MM.1S (cell line): ENCODE measurements around the gene ST3GAL4.
A peak's percentile ranks its signal among the peaks of the same experiment; 100 is the strongest.

Source experiments
- DNase-seq: peaks from one replicate; pipeline ENCODE4 v3.0.0-alpha.2; 2015
- H2AFZ ChIP-seq: fragments of 300-600 bp; sonication (generic); 2 replicates; pipeline ENCODE4 v1.6.0; 2016; ENCODE audit warnings: antibody characterized with exemption, low read length
- H3F3A ChIP-seq: fragments of 300-600 bp; sonication (generic); 2 replicates; pipeline ENCODE4 v1.6.1; 2016; ENCODE audit warnings: mild to moderate bottlenecking, antibody characterized with exemption, low read length, moderate library complexity, mixed read lengths; ENCODE audit not compliant: insufficient read depth
- H3K27ac ChIP-seq: fragments of 300-600 bp; sonication (generic); 2 replicates; pipeline ENCODE4 v1.5.1; 2016; ENCODE audit warnings: mild to moderate bottlenecking, low read length
- H3K27me3 ChIP-seq: fragments of 300-600 bp; sonication (generic); replicated peaks from 2 replicates; pipeline ENCODE4 v1.6.0; 2016; ENCODE audit warnings: low read length; ENCODE audit not compliant: insufficient read depth
- H3K36me3 ChIP-seq: fragments of 300-600 bp; sonication (generic); replicated peaks from 2 replicates; pipeline ENCODE4 v1.6.1; 2016; ENCODE audit warnings: mild to moderate bottlenecking, low read length, mixed read lengths; ENCODE audit not compliant: insufficient read depth
- H3K4me1 ChIP-seq: fragments of 300-600 bp; sonication (generic); 2 replicates; pipeline ENCODE4 v1.6.1; 2016; ENCODE audit warnings: low read length, mixed read lengths
- H3K4me2 ChIP-seq: fragments of 300-600 bp; sonication (generic); 2 replicates; pipeline ENCODE4 v1.6.0; 2016; ENCODE audit warnings: low read depth, low read length
- H3K4me3 ChIP-seq: fragments of 300-600 bp; sonication (generic); 2 replicates; pipeline ENCODE4 v1.5.1; 2016; ENCODE audit warnings: low read length, mixed read lengths
- H3K79me2 ChIP-seq: fragments of 300-600 bp; sonication (generic); 2 replicates; pipeline ENCODE4 v1.6.1; 2016; ENCODE audit warnings: mixed run types, low read length, mixed read lengths
- H3K9ac ChIP-seq: fragments of 300-600 bp; sonication (generic); 2 replicates; pipeline ENCODE4 v1.6.1; 2016; ENCODE audit warnings: low read length, mixed read lengths
- H3K9me2 ChIP-seq: fragments of 300-600 bp; sonication (generic); replicated peaks from 2 replicates; pipeline ENCODE4 v1.6.1; 2016; ENCODE audit warnings: mild to moderate bottlenecking, low read length, mixed read lengths; ENCODE audit not compliant: insufficient read depth
- H3K9me3 ChIP-seq: fragments of 300-600 bp; sonication (generic); replicated peaks from 2 replicates; pipeline ENCODE4 v1.6.1; 2016; ENCODE audit warnings: mild to moderate bottlenecking, low read length, mixed read lengths; ENCODE audit not compliant: insufficient read depth
- H4K20me1 ChIP-seq: fragments of 300-600 bp; sonication (generic); 2 replicates; pipeline ENCODE4 v1.6.1; 2016; ENCODE audit warnings: mild to moderate bottlenecking, low read length, moderate library complexity, mixed read lengths; ENCODE audit not compliant: insufficient read depth
- EZH2 ChIP-seq: fragments of 300-600 bp; sonication (generic); optimal IDR thresholded peaks from 2 replicates; pipeline ENCODE3; 2017; ENCODE audit warnings: low read depth, mild to moderate bottlenecking, antibody characterized with exemption, low read length, mixed read lengths
- EZH2phosphoT487 ChIP-seq: fragments of 300-600 bp; sonication (generic); IDR thresholded peaks from 2 replicates; pipeline ENCODE4 v1.6.1; 2018; ENCODE audit warnings: antibody characterized with exemption, low read length
- TF ChIP-seq, protein P1 (sequence below): fragments of 300-600 bp; sonication (generic); IDR thresholded peaks from 2 replicates; pipeline ENCODE4 v1.5.1; 2016; ENCODE audit warnings: antibody characterized with exemption, low read length, mixed read lengths

Gene ST3GAL4

DNA sequence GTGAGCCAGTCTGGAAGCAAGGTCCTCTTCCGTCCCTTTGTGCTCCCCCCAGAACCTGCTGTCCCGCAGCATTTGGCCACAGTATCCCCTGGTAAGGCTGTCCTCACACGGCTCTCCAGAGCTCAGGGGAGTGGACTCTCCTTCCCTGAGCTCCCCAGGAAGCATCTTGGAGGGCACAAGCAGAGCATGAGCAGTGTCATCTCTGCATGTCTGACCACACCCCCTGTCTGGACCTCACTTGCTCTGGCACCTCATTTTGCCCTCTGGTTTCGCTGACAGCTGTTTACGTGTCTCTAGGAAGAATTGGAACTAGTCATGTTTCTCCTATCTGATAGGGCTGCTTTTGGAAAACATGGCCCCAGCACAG lies 36.1 kb upstream of the ST3GAL4 start:
- Histone ChIP-seq H3K79me2 (peaks cover 93% of the 10 kb centered on the region), H3K9ac (no peak overlapping the region), H3K9me2 (no peaks in the 10 kb centered on the region), H3K27me3 (no peaks in the 10 kb centered on the region), H3K4me1 (peaks cover 25% of the 10 kb centered on the region), H3K4me3 (no peak overlapping the region), H4K20me1 (no peaks in the 10 kb centered on the region), H3K4me2 (peak overlapping the region; percentile 35; the same call in 1 of the 2 replicates), H3K9me3 (no peaks in the 10 kb centered on the region), H3K36me3 (0 out of 2 replicates have a peak, but pooled peaks cover 4% of the 10 kb centered on the region), H3K27ac (peak overlapping the region; percentile 45; the same call in 1 of the 2 replicates), H3F3A (peaks cover 24% of the 10 kb centered on the region), H2AFZ (no peak overlapping the region)
- DNase-seq: no peak
- TF ChIP-seq, protein P1, sequence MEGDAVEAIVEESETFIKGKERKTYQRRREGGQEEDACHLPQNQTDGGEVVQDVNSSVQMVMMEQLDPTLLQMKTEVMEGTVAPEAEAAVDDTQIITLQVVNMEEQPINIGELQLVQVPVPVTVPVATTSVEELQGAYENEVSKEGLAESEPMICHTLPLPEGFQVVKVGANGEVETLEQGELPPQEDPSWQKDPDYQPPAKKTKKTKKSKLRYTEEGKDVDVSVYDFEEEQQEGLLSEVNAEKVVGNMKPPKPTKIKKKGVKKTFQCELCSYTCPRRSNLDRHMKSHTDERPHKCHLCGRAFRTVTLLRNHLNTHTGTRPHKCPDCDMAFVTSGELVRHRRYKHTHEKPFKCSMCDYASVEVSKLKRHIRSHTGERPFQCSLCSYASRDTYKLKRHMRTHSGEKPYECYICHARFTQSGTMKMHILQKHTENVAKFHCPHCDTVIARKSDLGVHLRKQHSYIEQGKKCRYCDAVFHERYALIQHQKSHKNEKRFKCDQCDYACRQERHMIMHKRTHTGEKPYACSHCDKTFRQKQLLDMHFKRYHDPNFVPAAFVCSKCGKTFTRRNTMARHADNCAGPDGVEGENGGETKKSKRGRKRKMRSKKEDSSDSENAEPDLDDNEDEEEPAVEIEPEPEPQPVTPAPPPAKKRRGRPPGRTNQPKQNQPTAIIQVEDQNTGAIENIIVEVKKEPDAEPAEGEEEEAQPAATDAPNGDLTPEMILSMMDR: no peak
- no peak for TF ChIP-seq EZH2phosphoT487
- TF ChIP-seq EZH2: no peak

DNA sequence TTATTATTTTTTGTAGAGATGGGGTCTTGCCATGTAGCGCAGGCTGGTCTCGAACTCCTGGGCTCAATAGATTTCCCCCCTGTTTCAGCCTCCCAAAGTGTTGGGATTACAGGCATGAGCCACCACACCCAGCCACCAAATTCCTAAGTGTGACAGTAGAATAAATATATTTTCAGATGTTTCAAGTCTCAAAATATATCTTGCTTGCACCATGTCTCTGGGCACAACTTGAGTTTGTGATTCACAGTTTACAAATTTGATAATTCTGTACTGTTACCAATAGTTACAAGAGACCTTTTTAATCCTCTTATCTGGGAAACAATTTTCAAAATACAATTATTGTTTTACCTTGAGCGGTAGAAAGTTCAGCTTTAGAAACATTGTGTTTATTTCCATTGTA lies 32.5 kb upstream of the ST3GAL4 start:
- peaks cover 17% of the 10 kb centered on the region for H3K4me1 ChIP-seq
- H3K27ac ChIP-seq: no peak overlapping the region
- H4K20me1 ChIP-seq: no peaks in the 10 kb centered on the region
- peaks cover 15% of the 10 kb centered on the region for H3F3A ChIP-seq
- no peaks in the 10 kb centered on the region for H3K9me3 ChIP-seq
- H3K79me2 ChIP-seq: peaks cover 95% of the 10 kb centered on the region
- H3K9ac ChIP-seq: no peak overlapping the region
- H2AFZ ChIP-seq: no peak overlapping the region
- no peaks in the 10 kb centered on the region for H3K36me3 ChIP-seq
- H3K27me3 ChIP-seq: no peaks in the 10 kb centered on the region
- DNase-seq: no peak
- TF ChIP-seq EZH2 (no peak), EZH2phosphoT487 (no peak)
- TF ChIP-seq, protein P1: no peak
- no peak overlapping the region for H3K4me2 ChIP-seq
- no peaks in the 10 kb centered on the region for H3K9me2 ChIP-seq
- no peak overlapping the region for H3K4me3 ChIP-seq

DNA sequence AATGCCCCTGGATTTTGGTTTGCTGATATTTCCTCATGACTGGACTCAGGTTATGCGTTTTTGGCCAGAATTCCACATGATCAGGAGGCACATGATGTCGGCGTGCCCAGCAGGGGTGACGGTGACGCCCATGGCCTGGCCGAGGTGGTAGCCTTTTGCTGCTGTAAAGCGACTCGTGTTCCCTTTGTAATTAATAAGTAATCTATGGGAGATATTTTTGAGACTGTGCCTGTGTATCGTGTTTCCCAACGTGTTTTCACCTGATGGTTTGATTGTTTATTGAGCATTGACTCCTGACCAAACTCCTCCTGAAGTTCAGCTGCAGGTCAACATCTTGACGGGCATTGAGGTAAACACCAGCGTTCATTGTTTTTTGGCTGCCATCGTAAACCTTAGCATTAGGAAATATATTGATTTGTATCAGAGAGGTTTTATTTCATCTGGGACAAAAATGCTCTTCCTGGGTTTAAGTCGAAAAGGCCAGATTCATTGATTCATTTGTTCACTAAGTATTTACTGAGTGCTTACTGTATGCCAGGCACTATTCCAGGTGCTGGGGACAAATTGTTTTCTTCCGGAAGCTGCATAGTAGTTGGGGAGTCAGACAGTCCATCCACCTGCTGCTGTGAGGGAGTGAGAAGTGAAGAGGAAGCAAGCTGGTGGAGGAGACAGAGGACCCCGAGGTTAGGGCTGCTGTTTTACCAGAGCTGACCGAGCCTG lies 28.0 kb upstream of the ST3GAL4 start:
- Histone ChIP-seq H3K4me2 (no peak overlapping the region), H2AFZ (no peak overlapping the region), H3K4me1 (no peaks in the 10 kb centered on the region), H4K20me1 (no peaks in the 10 kb centered on the region), H3K36me3 (0 out of 2 replicates have a peak, but pooled peaks cover 2% of the 10 kb centered on the region), H3K4me3 (no peak overlapping the region), H3K79me2 (peaks cover 93% of the 10 kb centered on the region), H3K9me3 (no peaks in the 10 kb centered on the region), H3K9me2 (no peaks in the 10 kb centered on the region), H3K9ac (no peak overlapping the region), H3K27me3 (no peaks in the 10 kb centered on the region), H3K27ac (no peak overlapping the region), H3F3A (no peaks in the 10 kb centered on the region)
- no peak for DNase-seq
- TF ChIP-seq EZH2phosphoT487 (no peak), EZH2 (no peak)
- TF ChIP-seq, protein P1: no peak
